Measurements from ENCODE around the gene NOD2.
A peak's percentile ranks its signal among the peaks of the same experiment; 100 is the strongest.

NOD2 gene

GRCh38 chr16:50718061-50718760 lies 24.8 kb downstream of the NOD2 start:
- no peak for DNase-seq

DNA sequence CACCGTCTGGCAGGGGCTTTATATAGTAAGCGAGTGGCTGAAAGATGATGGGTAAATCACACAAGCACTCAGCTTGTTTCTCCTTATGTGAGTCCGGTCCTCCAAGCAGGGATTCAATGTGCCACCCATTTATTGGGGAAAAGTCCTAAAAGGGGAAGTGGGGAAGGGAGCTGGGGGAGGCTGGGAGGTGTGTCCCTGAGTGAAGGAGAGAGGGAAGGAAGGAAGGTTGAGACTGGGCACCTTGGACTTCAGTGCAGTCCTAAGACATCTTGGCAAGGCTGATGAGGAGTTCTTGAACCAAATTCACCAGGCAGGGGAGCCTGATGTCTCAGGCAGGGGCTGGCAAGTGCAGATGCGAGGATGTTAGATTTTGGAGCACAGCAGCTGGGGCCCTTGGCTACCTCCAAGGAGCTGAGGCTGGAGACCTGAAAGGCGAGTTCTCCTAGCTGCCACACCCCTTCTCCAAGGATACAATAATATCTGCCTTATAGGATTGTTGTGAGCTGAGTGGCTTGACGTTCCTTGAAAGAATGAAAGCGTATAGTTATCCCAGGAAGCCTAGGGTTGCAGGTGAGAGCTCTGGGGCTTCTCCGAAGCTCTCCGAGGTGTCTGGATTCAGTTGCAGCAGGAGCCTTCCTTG lies 25.5 kb downstream of the NOD2 start:
- no peak for DNase-seq

DNA sequence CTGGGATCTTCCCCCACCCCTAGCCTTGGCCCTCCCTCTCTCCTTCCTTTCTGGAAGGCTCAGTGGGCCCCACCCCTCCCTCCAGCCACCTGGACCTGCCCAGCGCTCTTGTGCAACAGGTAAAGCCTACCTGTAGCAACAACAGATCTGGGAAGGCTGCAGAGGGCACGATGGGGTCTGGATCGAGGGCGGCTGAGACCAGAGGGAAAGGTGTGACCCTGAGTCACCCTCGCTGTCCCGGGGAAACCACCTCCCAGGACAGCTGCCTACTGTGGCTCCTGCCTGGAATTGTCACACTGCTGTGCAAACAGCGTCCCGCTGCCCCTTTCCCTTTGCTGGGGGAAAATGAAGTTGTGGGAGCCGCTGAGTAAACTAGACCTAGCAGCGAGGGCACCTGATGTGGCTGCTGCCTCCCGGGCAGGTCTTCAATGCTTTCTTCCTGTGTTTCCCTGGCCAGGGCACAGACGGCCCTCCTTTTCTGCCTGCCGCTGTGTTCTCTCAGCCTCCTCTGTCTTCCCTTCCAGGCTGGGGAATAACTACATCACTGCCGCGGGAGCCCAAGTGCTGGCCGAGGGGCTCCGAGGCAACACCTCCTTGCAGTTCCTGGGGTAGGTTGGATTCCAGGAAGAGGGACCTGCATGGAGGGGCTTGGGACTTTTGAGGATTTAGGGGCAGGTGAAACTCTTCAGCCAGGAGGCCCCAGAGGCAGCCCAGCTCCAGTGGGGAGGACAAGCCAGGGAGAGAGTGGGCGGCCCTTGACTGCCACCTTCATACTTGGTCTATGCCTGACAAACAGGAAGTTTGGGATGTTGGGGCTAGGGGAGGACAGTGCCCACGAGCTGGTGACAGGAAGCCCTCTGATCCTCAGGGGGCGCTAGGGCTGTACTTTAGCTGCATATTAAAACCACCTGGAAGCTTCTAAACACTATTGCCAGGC lies 26.3 kb downstream of the NOD2 start:
- no peak for DNase-seq

DNA sequence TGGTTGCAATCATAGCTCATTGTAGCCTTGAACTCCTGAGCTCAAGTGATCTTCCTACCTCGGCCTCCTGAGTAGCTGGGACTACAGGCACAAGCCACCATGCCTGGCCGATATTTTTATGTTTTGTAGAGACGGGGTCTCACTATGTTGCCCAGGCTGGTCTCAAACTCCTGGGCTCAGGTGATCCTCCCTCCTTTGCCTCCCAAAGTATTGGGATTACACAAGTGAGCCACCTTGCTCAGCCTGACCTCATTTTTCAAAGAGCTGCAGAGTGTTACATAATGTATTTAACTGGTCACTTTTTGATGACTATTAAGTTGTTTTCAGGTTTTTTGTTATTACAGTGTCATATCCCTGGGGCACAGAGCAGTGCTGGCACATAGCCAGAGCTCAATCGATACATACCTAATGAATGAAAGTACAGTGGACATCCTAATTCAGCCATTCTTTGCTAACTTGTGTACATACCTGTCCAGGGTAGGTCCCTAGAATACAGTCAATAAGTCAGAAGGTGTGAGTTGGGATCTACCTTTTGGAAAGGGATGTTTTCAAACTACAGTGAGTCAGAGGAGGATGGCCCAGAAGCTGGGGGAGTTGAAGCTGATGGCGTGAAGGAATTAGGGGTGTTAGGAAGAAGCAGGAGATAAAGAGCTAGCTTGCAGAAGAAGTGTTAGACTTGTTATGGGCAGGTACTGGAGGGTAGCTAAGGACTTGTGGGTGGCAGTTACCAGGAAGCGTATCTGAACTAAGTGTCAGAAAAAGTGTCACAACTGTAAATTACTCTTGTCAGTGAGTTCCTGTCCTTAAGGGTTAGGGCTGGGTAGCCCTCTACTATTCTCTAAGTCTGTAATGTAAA lies 28.4 kb downstream of the NOD2 start:
- peak; percentile 16 for DNase-seq

- DNase-seq: no peak
These were observed 29.0 kb downstream of the NOD2 start for GRCh38 chr16:50722405-50722737.

DNA sequence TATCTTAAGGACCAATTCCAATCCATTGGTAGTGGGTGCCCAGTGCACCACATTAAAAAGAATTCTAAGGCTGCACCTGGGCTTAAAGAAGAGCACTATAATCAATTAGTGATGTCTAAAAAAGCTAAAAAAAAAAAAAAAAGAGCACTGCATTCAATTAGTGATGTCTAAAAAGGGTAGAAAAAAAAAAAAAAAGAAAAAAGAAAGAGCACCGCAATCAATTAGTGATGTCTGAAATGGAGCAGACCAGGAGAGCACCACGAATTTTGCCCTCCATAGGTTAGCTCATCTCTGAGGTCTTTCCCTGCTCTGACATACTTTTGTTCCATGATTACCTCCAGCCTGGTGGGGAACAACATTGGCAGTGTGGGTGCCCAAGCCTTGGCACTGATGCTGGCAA lies 29.6 kb downstream of the NOD2 start:
- DNase-seq: no peak

GRCh38 chr16:50724306-50724705 lies 30.9 kb downstream of the NOD2 start:
- no peak for DNase-seq

GRCh38 chr16:50731130-50731988 lies 38.0 kb downstream of the NOD2 start:
- no peak for DNase-seq

GRCh38 chr16:50731989-50732832 lies 38.8 kb downstream of the NOD2 start:
- DNase-seq: no peak

GRCh38 chr16:50733468-50733867 lies 40.1 kb downstream of the NOD2 start:
- DNase-seq: no peak

- no peak for DNase-seq
These were observed 42.3 kb downstream of the NOD2 start for GRCh38 chr16:50735629-50736122.

DNA sequence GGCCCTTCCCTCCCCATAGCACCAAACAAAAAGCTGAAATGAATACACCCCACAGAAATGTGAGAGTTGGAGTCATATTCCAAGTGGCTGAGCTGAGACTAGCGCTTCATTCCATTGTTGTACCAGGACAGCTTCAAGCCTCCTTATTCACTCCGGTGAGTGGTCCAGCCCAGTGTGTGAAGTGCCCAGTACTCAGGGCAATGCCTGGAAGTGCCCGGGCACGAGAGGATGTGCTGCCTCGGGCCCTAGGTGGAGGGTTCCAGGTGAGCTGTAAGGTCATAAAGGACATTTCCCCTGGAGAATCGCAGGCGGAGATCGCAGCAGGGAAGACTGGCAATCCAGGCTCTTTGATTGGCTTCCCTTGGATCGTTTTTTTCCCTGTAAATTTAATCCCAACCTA lies 43.0 kb downstream of the NOD2 start:
- DNase-seq: no peak

DNA sequence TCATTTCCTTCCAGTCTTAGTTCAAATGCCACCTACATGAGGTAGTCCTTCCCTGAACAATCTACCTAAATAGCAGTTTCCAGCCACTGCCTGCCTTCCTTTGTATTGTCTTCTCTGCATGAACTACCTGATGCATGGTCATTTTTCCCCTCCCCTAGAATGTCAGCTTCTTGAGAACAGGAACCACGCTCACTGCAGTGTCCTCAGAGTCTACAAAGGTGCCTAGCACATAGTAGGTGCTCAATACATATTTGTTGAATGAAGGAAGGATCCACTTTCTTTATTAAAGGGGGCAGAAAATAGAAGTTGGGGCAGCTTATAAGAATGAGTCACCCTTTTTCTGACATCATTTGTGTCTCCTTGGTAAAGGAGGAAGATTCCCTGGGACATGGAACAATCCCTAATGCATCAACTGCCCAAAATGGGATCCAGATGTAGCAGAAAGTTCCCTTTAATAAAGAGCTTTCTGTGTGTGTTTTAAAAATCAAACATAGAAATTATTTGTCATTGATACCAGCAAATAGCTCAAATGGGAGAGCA lies 44.1 kb downstream of the NOD2 start:
- no peak for DNase-seq

DNA sequence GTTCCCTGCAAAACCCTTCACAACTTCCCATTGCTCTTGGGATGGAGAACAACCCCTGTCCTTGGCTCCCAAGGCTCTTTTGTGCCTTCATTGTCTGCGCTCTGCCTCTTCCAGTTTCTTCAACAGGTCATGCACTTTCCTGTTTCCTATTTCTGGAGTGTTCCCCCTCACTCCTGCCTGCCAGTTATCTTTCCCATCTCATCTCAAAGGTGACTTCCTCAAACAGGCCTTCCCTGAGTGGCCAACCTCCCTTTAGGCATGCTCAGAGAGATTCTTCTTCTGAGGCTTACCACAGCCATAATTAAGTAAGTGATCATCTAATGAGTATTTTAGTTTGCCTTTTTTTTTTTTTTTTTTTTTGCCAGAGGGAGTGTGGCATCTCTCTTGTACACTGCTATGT lies 45.6 kb downstream of the NOD2 start:
- no peak for DNase-seq

- no peak for DNase-seq
These were observed 47.3 kb downstream of the NOD2 start for GRCh38 chr16:50740736-50741135.

GRCh38 chr16:50741225-50741780 lies 47.9 kb downstream of the NOD2 start:
- DNase-seq: no peak

- peak; percentile 97 for DNase-seq
These were observed 48.6 kb downstream of the NOD2 start, which contains the start of gene CYLD for GRCh38 chr16:50741781-50742575. Gene CYLD, plus strand, starts transcription at chr16:50742086. Its CDS starts 7,613 bp downstream, at chr16:50749699.

DNA sequence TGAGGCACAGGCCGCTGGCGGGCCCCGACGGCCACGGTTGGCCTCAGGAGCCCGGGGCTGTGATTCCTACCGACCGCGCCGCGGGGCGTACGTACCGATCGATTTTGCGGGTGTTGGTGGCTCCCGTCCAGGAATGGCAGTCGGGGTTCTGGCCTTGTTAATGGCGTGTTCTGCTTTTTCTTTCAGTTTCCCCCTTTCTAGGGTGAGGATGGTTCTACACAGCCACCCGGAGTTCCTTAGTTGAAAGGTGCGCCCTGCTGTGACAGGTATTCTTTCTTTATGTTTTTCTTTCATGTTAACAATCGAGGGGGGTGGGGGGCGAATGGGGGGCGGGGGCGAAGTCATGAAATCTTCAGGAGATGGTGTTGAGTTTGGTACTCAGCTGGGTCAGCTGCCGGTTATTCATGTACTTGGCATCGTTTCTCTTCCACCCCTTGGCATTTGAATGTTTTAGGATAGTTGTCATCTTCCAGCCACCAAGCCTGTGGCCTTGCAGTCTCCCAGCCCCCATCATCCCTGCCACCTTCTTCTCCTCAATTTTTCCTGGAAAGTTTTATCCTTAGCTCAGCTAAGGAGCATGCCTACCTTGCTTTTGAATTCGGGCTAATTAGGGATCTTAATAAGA lies 49.3 kb downstream of the NOD2 start:
- no peak for DNase-seq

All from GF-D8 (cell line).